Loucy (cell line): ENCODE data around the gene MPRIP.

ENCODE experiments used
- H2AFZ ChIP-seq: fragments of 200-600 bp; sonication (generic); 2 replicates; pipeline ENCODE4 v1.6.0; 2016; ENCODE audit warnings: antibody characterized with exemption, mild to moderate bottlenecking, low read length, moderate library complexity
- H3F3A ChIP-seq: fragments of 200-600 bp; 2 replicates; pipeline ENCODE4 v1.6.0; 2016; ENCODE audit warnings: antibody characterized with exemption, low read depth, mild to moderate bottlenecking
- H3K27me3 ChIP-seq: fragments of 200-600 bp; sonication (generic); 2 replicates; pipeline ENCODE4 v1.6.1; 2014; ENCODE audit warnings: low read length, mild to moderate bottlenecking; ENCODE audit not compliant: insufficient read depth, poor library complexity, severe bottlenecking
- H3K36me3 ChIP-seq: fragments of 200-600 bp; sonication (generic); 2 replicates; pipeline ENCODE4 v1.6.1; 2016; ENCODE audit warnings: low read length; ENCODE audit not compliant: insufficient read depth
- H3K4me1 ChIP-seq: fragments of 200-600 bp; sonication (generic); 2 replicates; pipeline ENCODE4 v1.5.1; 2014; ENCODE audit warnings: low read length, mild to moderate bottlenecking; ENCODE audit not compliant: insufficient read depth, poor library complexity, severe bottlenecking
- H3K4me2 ChIP-seq: fragments of 200-600 bp; sonication (generic); 2 replicates; pipeline ENCODE4 v1.6.0; 2014; ENCODE audit warnings: antibody characterized with exemption, low read length, low read depth, mild to moderate bottlenecking; ENCODE audit not compliant: poor library complexity, severe bottlenecking
- H3K4me3 ChIP-seq: fragments of 200-600 bp; sonication (generic); 2 replicates; pipeline ENCODE4 v1.5.1; 2014; ENCODE audit warnings: low read length, mild to moderate bottlenecking, mixed read lengths; ENCODE audit not compliant: poor library complexity, severe bottlenecking
- H3K79me2 ChIP-seq: fragments of 200-600 bp; sonication (generic); 2 replicates; pipeline ENCODE4 v1.6.1; 2014; ENCODE audit warnings: low read length; ENCODE audit not compliant: insufficient read depth
- H3K9ac ChIP-seq: fragments of 200-600 bp; sonication (generic); 2 replicates; pipeline ENCODE4 v1.6.0; 2014; ENCODE audit warnings: mild to moderate bottlenecking, low read depth, low read length, moderate library complexity; ENCODE audit not compliant: poor library complexity, severe bottlenecking
- H3K9me2 ChIP-seq: fragments of 200-600 bp; sonication (generic); replicated peaks from 2 replicates; pipeline ENCODE4 v1.6.1; 2016; ENCODE audit warnings: low read depth, low read length, mixed read lengths
- H3K9me3 ChIP-seq: fragments of 200-600 bp; sonication (generic); 2 replicates; pipeline ENCODE4 v1.6.1; 2014; ENCODE audit warnings: mild to moderate bottlenecking, antibody characterized with exemption, low read length, low read depth; ENCODE audit not compliant: insufficient read depth
- H4K20me1 ChIP-seq: fragments of 200-600 bp; sonication (generic); 2 replicates; pipeline ENCODE4 v1.6.0; 2014; ENCODE audit warnings: antibody characterized with exemption, low read length, mild to moderate bottlenecking; ENCODE audit not compliant: insufficient read depth, poor library complexity, severe bottlenecking
- CTCF ChIP-seq: fragments of 200-600 bp; sonication (generic); conservative IDR thresholded peaks from 2 replicates; pipeline ENCODE4 v1.5.1; 2014; ENCODE audit warnings: mild to moderate bottlenecking, antibody characterized with exemption, low read length
- EZH2phosphoT487 ChIP-seq: fragments of 200-600 bp; IDR thresholded peaks from 2 replicates; pipeline ENCODE4 v1.6.1; 2018; ENCODE audit warnings: antibody characterized with exemption, mild to moderate bottlenecking, moderate library complexity, borderline replicate concordance

MPRIP gene

GRCh38 chr17:17141860-17142552 is 99.7 kb downstream of the MPRIP start:
- Histone ChIP-seq H2AFZ (no peak overlapping the region), H3K36me3 (peaks cover 84% of the 10 kb centered on the region; the same call in 1 of the 2 replicates), H3K9me3 (no peaks in the 10 kb centered on the region), H3K4me3 (no peak overlapping the region), H4K20me1 (no peaks in the 10 kb centered on the region), H3K4me1 (no peaks in the 10 kb centered on the region), H3K27me3 (no peaks in the 10 kb centered on the region), H3K4me2 (no peak overlapping the region), H3K9me2 (no peaks in the 10 kb centered on the region), H3F3A (no peaks in the 10 kb centered on the region), H3K79me2 (no peaks in the 10 kb centered on the region), H3K9ac (no peak overlapping the region)
- peak; percentile 59 for TF ChIP-seq CTCF
- TF ChIP-seq EZH2phosphoT487: no peak

- Histone ChIP-seq H3K4me1 (no peaks in the 10 kb centered on the region), H3K36me3 (peaks cover 85% of the 10 kb centered on the region; the same call in 1 of the 2 replicates), H2AFZ (no peak overlapping the region), H3K9me2 (no peaks in the 10 kb centered on the region), H3K9me3 (no peaks in the 10 kb centered on the region), H3K79me2 (no peaks in the 10 kb centered on the region), H3K27me3 (no peaks in the 10 kb centered on the region), H3F3A (no peaks in the 10 kb centered on the region), H3K4me2 (no peak overlapping the region), H3K9ac (no peak overlapping the region), H3K4me3 (no peak overlapping the region), H4K20me1 (no peaks in the 10 kb centered on the region)
- TF ChIP-seq EZH2phosphoT487: no peak
- no peak for TF ChIP-seq CTCF
Observed at GRCh38 chr17:17142556-17142955, 100.3 kb downstream of the MPRIP start.

GRCh38 chr17:17143501-17143900 is 101.2 kb downstream of the MPRIP start:
- H3K9ac ChIP-seq: no peak overlapping the region
- no peaks in the 10 kb centered on the region for H3K79me2 ChIP-seq
- H2AFZ ChIP-seq: no peak overlapping the region
- no peaks in the 10 kb centered on the region for H3K9me2 ChIP-seq
- H4K20me1 ChIP-seq: no peaks in the 10 kb centered on the region
- no peaks in the 10 kb centered on the region for H3K27me3 ChIP-seq
- H3K36me3 ChIP-seq: peaks cover 85% of the 10 kb centered on the region; the same call in 1 of the 2 replicates
- no peaks in the 10 kb centered on the region for H3K4me1 ChIP-seq
- H3K4me3 ChIP-seq: no peak overlapping the region
- no peaks in the 10 kb centered on the region for H3F3A ChIP-seq
- H3K9me3 ChIP-seq: no peaks in the 10 kb centered on the region
- H3K4me2 ChIP-seq: no peak overlapping the region
- TF ChIP-seq EZH2phosphoT487: no peak
- no peak for TF ChIP-seq CTCF
